HG03175 (cell line): Measurements from ENCODE around the gene RMDN3.
A peak's percentile ranks its signal among the peaks of the same experiment; 100 is the strongest.

ENCODE experiments used
- ATAC-seq: cut with Tn5 transposase; IDR thresholded peaks from one replicate; pipeline ENCODE4 v1.9.1; 2021; ENCODE audit warnings: mild to moderate bottlenecking, moderate library complexity; ENCODE audit not compliant: unreplicated experiment

The RMDN3 gene

DNA sequence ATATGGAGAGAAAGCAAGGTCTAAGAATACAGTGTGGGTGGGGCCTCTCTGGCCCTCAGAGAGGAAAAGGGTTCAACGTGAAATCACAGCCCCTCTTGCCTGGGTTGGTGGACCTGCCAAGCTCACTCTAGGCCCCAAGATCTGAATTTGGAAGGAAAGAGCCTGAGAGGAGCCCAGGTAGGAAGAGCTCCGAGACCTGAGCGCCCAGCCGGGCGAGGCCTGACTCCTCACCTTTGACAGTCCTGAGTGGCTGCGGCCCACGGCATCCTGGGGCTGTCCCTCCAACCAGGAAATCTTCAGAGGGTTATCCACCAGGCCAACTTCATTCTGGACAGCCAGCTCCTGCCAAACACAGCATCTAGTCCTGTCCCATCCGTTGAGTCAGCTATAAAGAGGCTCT, 18.4 kb upstream of the RMDN3 start:
- ATAC-seq, result no peak

DNA sequence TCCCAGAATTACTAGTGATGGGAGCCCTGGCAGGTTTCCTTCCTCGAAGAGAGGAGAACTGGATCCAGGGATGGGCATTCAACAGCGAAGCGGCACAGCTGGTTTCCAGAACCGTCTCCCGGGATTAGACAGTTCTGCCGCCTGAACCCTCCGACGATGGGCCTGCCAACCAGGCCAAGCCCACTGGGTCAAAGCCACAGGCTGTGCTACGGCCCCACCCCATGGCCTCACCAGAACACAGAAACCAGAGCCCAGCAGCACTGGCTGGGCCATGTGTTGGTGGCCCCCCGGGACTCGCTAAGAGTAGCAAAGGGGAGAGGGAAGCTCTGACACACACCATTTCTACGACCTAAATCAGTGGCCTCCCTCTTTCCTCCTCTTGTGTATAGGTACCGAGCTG, 17.0 kb upstream of the RMDN3 start:
- ATAC-seq, result no peak

DNA sequence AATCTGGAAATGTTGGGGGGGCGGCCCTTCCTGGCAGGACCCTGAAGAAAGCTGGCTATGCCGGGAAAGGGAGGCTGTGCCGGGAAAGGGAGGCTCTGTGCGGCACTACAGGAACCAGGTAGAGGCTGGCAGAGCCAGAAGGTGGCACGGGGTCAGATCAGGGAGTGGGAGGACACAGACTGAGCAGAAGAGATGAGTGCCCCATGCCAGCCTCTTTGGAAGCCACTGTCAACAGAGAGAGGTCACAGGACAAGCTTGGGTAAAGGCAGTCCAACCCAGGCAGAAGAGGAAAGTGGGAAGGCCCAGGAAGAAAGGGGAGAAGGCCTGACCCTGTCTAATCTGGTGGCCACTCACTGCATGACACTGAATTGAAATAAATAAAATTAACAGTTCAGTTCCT, 16.2 kb upstream of the RMDN3 start:
- ATAC-seq, result no peak

GRCh38 chr15:40770147-40770721, 15.2 kb upstream of the RMDN3 start:
- no peak for ATAC-seq

DNA sequence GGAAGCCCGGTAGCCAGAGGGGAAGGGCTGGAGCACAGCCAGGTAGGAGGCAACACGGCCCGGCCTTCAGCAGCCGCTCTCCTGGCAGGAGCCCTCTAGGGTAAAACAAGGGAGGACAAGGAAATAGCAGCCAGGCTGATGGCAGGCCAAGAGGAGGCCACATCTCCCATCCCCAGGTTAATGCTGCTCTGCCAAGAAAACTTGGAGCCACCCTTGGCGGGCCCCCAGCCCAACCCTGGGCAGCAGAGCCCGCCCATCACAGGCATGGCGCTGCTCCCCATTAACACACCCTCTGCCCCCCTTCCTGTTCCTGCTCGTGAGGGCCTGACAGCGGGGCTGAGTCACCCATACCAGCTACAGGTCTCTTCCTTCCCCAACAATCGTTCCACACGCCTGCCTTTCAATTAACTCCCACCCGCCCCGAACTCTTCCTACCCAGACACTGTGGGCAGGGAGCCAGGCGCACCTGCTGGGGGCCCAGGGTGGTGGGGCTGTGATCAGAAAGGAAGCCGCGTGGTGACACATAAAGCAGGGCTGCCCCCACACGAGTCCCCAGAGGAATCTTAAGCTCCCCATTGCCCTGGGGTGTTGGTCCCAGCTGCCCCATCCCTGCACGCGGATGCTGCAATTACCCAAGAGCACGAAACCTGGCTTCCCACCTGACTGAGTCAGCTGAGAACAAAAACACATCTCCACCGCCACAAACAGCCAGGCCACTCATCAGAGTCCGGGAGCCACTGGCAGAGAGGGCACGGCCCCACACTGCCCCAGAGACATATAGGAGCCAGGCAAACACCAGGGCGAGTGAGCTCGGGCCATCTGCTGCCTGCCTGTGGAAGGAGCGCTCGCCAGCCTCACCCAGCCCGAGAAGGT, 14.5 kb upstream of the RMDN3 start, which contains the start of gene C15orf62:
Gene C15orf62 (plus strand): TSS at position 707 of the 873 bp plus-strand sequence. CDS start 516 bp downstream, outside the sequence.
- peak; percentile 58 for ATAC-seq

- no peak for ATAC-seq
Measured at GRCh38 chr15:40768521-40769273, 13.6 kb upstream of the RMDN3 start.

GRCh38 chr15:40767838-40768500, 12.9 kb upstream of the RMDN3 start:
- no peak for ATAC-seq

DNA sequence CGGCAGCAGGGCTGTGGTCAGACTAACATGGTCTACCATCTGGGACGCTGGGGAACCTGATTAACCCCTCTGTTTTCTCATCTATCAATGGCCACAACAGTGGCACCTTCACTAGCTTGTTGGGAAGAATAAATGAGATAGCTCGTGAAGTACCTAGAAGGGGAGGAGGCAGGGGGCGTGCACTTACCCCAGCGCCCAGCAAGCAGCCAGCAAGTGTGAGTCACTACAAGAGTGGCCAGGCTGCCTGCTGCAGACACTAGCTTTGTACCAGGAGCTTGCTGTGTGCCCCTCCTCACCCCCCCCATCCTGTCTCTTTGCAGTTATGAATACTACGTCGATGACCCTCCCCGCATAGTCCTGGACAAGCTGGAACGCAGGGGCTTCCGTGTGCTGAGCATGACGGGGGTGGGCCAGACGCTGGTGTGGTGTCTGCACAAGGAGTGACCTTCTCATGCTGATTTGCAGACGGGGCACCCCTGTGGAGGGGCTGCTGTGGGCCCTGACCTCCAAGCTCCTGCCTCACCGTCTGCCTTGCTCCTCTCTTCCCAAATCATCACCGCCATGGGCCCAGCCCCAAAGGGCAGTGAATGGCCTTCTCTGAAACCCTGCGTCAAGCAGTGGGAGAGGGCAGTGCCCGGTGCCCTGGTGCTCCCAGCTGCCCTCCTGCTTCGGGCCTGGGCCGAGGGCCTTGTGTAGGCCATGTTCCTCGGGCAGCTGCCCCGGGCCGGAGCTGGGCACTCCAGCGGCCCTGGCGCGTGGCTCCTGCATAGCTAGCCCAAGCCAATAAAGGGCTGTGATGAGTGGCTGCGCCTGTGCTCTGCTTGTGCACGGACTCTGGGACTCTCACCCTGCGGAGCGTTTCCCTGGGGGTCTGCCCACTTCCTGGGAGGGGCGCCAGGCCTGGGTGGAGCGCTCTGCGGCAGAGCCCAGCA, 12.1 kb upstream of the RMDN3 start:
- no peak for ATAC-seq

GRCh38 chr15:40766194-40766815, 11.3 kb upstream of the RMDN3 start:
- ATAC-seq, result no peak

DNA sequence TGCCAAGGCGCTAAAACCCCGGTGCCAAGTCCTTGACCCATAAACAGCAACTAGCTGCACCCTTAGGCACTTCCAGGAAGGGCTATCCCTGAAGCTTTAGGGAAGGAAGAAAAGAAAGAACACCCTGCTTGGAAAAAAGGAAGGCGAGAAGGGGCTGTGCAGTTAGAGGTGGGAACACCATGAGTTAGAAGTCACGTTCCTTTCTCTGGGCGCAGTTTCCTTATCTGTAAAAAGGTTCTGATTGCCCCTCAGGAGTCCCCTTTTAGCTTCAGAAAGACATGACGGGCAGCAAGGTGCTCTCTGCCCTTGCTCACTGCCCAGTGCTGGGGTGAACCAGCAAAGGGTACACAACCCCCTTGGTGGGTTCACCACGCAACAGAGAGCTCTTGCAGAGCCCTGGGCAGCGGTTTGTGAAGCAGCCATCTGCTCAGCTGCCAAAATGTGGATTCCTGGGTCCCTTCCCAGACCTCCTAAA, 9.6 kb upstream of the RMDN3 start:
- ATAC-seq, result no peak

GRCh38 chr15:40763801-40764628, 9.0 kb upstream of the RMDN3 start, which contains the start of gene GCHFR:
TSS of gene GCHFR (plus strand) at chr15:40764068. CDS start at chr15:40764181, 113 bp downstream.
- ATAC-seq, result peak; percentile 47

DNA sequence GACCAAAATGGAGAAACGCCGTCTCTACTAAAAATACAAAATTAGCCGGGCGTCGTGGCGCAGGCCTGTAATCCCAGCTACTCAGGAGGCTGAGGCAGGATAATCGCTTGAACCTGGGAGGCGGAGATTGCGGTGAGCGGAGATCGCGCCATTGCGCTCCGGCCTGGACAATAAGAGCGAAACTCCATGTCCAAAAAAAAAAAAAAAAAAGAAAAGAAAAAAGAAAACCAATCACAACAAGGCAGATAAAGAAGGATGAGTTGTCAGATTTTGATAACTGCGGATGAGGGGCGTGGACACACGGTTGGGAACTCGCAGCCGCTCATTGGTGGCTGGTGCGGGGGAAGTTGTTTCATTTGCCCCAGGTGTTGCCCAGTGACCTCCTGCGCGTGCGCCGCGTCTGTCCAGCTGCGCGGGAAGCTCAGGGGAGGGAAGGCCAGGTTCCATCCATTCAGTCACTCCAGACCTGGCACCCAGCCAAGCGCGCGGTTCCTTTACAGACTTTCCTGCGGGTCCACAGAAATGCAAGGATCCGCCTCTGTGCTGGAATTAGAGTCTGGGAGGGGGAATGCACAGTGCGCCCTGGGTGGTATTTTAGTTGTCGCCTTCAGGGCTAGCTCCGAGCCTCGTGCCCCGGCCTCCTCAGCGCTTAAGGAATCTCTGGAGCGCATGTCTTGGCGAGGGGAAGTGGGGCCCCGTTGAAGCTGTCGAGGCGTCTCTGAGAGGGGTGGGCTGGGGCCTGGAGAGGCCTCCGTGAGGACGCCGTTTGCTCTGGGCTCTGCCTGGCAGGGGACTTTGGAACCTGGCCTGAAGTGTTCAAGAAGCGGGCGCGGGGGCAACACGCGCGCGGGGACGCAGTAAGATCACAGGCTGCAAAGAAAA, 8.1 kb upstream of the RMDN3 start:
- no peak for ATAC-seq

DNA sequence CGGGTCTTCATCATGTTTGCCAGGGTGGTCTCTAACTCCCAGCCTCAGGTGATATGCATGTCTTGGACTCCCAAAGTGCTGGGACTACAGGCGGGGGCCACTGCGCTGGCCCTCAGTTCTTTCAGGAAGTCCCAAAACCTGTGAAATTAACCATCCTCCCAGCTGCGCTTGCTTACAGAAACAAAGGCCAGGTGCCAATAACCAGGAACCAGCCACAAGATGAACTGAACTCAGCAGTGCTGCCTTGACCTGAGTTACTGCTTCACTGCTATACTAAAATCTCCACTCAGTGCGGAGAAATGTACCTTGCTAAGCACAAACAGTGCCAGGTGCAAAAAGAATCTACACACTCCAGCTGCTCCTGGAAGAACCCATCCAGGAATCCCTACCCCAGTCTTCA, 4.9 kb upstream of the RMDN3 start:
- ATAC-seq, result no peak

DNA sequence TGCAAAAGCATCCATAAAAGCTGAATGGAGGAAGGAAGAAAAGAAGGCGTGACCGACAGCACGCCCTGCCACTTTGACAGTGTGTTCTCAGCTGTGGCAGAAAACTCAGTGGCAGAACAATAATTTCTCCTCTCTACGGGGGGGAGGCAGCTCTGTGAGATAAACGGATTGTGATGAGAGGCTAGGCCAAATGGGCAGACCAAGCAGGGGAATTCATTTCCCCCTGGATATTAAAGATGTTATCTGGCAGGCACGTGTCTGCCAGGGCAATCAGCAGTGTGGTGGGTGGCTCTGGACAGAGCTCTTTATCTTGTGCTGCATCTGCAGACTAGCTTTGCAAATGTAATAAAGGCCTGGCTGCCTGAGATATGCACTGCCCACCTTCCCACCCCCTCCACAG, 1.9 kb upstream of the RMDN3 start:
- no peak for ATAC-seq

DNA sequence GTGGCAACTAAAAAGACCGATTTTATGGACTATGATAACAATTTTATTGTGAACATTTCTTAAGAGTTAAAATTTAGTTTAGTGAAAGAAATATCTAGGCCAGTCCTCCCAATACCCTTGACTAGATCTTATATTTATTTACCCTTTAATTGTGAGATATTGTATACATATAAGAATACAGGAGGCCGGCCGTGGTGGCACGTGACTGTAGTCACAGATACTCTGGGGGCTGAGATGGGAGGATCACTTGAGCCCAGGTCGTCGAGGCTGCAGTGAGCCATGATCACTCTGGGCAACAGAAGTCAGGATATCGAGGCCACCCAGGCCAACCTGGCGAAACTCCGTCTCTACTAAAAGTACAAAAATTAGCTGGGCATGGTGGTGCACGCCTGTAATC, 756 bp upstream of the RMDN3 start:
- ATAC-seq, result no peak

DNA sequence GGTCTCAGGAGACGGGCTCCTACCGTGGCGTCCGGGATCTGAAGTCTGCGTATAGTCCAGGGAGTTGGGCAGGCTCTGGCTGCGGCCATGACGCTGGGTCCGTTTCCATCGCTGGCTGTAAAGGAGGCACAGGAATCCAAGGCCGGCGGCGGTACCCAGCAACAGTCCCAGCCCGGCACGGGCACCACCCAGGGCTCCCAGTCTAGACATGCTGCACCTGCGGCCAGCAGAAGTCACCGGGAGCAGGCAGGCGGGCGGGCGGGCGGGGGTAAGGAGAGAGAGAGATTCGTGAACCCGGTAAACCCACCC, 526 bp downstream of the RMDN3 start:
- ATAC-seq, result no peak

- no peak for ATAC-seq
Measured at GRCh38 chr15:40751745-40752144, 3.3 kb downstream of the RMDN3 start.

GRCh38 chr15:40750885-40751284, 4.2 kb downstream of the RMDN3 start:
- no peak for ATAC-seq
